ENCODE data around the gene GAREM1.
"Not testable (repeated sequence)": the region's sequence is repeated elsewhere in the genome, so short reads cannot be mapped to it uniquely, and the experiment has no call there.

The GAREM1 gene

GRCh38 chr18:32291623-32292022, 179.1 kb downstream of the GAREM1 start:
- not testable (repeated sequence) for DNase-seq (ENCODE audit: low read depth, low spot score)

GRCh38 chr18:32290810-32291209, 179.9 kb downstream of the GAREM1 start:
- DNase-seq (ENCODE audit: low read depth, low spot score), result no peak

GRCh38 chr18:32289483-32290075, 181.1 kb downstream of the GAREM1 start:
- DNase-seq (ENCODE audit: low read depth, low spot score), result peak; percentile 44

GRCh38 chr18:32287873-32288272, 182.8 kb downstream of the GAREM1 start:
- no peak for DNase-seq (ENCODE audit: low read depth, low spot score)

- DNase-seq (ENCODE audit: low read depth, low spot score), result no peak
Measured at GRCh38 chr18:32287249-32287648, 183.4 kb downstream of the GAREM1 start.

GRCh38 chr18:32286749-32287148, 183.9 kb downstream of the GAREM1 start:
- no peak for DNase-seq (ENCODE audit: low read depth, low spot score)

- no peak for DNase-seq (ENCODE audit: low read depth, low spot score)
Measured at GRCh38 chr18:32284284-32284683, 186.4 kb downstream of the GAREM1 start.

- DNase-seq (ENCODE audit: low read depth, low spot score), result no peak
Measured at GRCh38 chr18:32280911-32281310, 189.8 kb downstream of the GAREM1 start.

GRCh38 chr18:32280188-32280783, 190.4 kb downstream of the GAREM1 start:
- no peak for DNase-seq (ENCODE audit: low read depth, low spot score)

- no peak for DNase-seq (ENCODE audit: low read depth, low spot score)
Measured at GRCh38 chr18:32278177-32278799, 192.4 kb downstream of the GAREM1 start.

- no peak for DNase-seq (ENCODE audit: low read depth, low spot score)
Measured at GRCh38 chr18:32277549-32277948, 193.1 kb downstream of the GAREM1 start.

GRCh38 chr18:32276906-32277305, 193.8 kb downstream of the GAREM1 start:
- DNase-seq (ENCODE audit: low read depth, low spot score), result no peak

GRCh38 chr18:32276256-32276655, 194.4 kb downstream of the GAREM1 start:
- no peak for DNase-seq (ENCODE audit: low read depth, low spot score)

- DNase-seq (ENCODE audit: low read depth, low spot score), result no peak
Measured at GRCh38 chr18:32275221-32275620, 195.5 kb downstream of the GAREM1 start.

GRCh38 chr18:32274307-32274706, 196.4 kb downstream of the GAREM1 start:
- no peak for DNase-seq (ENCODE audit: low read depth, low spot score)

- DNase-seq (ENCODE audit: low read depth, low spot score), result no peak
Measured at GRCh38 chr18:32271672-32272208, 198.9 kb downstream of the GAREM1 start.

GRCh38 chr18:32270341-32270740, 200.3 kb downstream of the GAREM1 start:
- no peak for DNase-seq (ENCODE audit: low read depth, low spot score)

GRCh38 chr18:32267463-32267862, 203.2 kb downstream of the GAREM1 start:
- DNase-seq (ENCODE audit: low read depth, low spot score), result no peak

GRCh38 chr18:32264401-32264800, 206.3 kb downstream of the GAREM1 start:
- DNase-seq (ENCODE audit: low read depth, low spot score), result no peak

- no peak for DNase-seq (ENCODE audit: low read depth, low spot score)
Measured at GRCh38 chr18:32262092-32262491, 208.6 kb downstream of the GAREM1 start.

GRCh38 chr18:32261003-32261402, 209.7 kb downstream of the GAREM1 start:
- DNase-seq (ENCODE audit: low read depth, low spot score), result no peak

GRCh38 chr18:32259553-32259952, 211.1 kb downstream of the GAREM1 start:
- DNase-seq (ENCODE audit: low read depth, low spot score), result no peak
